ENCODE data around the gene DLG5. TPM values are rescaled to one million over a fixed set of nuclear protein-coding genes. Genes with fewer than 3 reads are reported as not detected.

DLG5 gene
- total RNA-seq, 1 donor from 2014 or later = 45.3 TPM

DNA sequence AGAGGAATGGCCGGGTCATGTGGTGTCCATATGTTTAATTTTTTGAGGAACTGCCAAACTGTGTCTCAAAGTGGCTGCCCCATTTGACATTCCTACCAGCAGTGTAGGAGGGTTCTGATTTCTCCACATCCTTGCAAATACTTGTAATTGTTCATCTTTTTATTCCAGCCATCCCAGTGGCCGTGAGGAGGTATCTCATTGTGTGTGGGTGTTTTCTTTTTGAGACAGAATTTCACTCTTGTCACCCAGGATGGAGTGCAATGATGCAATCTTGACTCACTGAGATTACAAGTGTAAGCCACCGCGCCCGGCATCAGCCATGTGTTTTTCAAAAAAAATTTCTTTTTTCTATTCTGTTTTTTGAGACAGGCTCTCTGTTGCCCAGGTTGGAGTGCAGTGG is 38.7 kb upstream of the DLG5 start:
- Histone ChIP-seq H3K27me3 (ENCODE audit: control insufficient read depth, insufficient read depth, low read length) (no peaks in the 10 kb centered on the region), H3K4me3 (ENCODE audit: low read depth, low read length) (no peak overlapping the region), H3K36me3 (ENCODE audit: control insufficient read depth, insufficient read depth, low read length) (no peaks in the 10 kb centered on the region)
- no peak for FAIRE-seq
- peak; percentile 73 for DNase-seq (ENCODE audit: low read depth)
- TF ChIP-seq, protein P1, sequence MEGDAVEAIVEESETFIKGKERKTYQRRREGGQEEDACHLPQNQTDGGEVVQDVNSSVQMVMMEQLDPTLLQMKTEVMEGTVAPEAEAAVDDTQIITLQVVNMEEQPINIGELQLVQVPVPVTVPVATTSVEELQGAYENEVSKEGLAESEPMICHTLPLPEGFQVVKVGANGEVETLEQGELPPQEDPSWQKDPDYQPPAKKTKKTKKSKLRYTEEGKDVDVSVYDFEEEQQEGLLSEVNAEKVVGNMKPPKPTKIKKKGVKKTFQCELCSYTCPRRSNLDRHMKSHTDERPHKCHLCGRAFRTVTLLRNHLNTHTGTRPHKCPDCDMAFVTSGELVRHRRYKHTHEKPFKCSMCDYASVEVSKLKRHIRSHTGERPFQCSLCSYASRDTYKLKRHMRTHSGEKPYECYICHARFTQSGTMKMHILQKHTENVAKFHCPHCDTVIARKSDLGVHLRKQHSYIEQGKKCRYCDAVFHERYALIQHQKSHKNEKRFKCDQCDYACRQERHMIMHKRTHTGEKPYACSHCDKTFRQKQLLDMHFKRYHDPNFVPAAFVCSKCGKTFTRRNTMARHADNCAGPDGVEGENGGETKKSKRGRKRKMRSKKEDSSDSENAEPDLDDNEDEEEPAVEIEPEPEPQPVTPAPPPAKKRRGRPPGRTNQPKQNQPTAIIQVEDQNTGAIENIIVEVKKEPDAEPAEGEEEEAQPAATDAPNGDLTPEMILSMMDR (IDR thresholded peaks at IDR 0.05; ENCODE audit: insufficient read depth, low read length, severe bottlenecking) = no peak

DNA sequence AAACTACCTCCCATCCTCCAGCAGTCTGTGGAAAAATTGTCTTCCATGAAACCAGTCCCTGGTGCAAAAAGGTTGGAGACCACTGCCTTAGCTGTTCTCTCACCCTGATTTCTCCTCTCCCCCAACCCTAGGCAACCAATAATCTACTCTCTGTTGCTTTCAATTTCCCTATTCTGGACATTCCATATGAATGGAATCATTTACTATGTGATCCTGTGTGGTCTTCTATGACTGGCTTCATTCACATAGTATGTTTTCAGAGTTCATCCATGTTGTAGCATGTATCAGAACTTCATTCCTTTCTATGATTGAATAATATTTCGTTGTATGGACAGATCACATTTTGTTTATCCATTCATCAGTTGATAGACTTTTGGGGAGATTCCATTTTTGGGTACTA is 38.3 kb upstream of the DLG5 start:
- DNase-seq (ENCODE audit: low read depth) (no peak), FAIRE-seq (no peak)
- TF ChIP-seq, protein P1 (IDR thresholded peaks at IDR 0.05; ENCODE audit: insufficient read depth, low read length, severe bottlenecking) = no peak
- Histone ChIP-seq H3K27me3 (ENCODE audit: control insufficient read depth, insufficient read depth, low read length) (no peaks in the 10 kb centered on the region), H3K36me3 (ENCODE audit: control insufficient read depth, insufficient read depth, low read length) (no peaks in the 10 kb centered on the region), H3K4me3 (ENCODE audit: low read depth, low read length) (no peak overlapping the region)

DNA sequence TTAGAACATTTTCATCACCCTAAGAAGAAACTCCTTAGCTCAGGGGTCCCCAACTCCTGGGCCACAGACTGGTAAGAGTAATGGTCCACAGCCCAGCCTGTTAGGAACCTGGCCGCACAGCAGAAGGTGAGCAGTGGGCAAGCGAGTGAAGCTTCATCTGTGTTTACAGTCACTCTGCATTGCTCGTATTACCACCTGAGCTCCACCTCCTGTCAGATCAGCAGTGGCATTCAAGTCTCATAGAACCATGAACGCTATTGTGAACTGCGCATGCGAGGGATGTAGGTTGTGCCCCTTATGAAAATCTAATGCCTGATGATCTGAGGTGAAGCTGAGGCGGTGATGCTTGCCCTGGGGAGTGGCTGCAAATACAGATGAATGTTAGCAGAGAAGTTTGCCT is 37.3 kb upstream of the DLG5 start:
- DNase-seq (ENCODE audit: low read depth) = no peak
- no peak for FAIRE-seq
- H3K4me3 ChIP-seq (ENCODE audit: low read depth, low read length) = no peak overlapping the region
- TF ChIP-seq, protein P1 (IDR thresholded peaks at IDR 0.05; ENCODE audit: insufficient read depth, low read length, severe bottlenecking) = no peak
- no peaks in the 10 kb centered on the region for H3K27me3 ChIP-seq (ENCODE audit: control insufficient read depth, insufficient read depth, low read length)
- H3K36me3 ChIP-seq (ENCODE audit: control insufficient read depth, insufficient read depth, low read length) = no peaks in the 10 kb centered on the region

DNA sequence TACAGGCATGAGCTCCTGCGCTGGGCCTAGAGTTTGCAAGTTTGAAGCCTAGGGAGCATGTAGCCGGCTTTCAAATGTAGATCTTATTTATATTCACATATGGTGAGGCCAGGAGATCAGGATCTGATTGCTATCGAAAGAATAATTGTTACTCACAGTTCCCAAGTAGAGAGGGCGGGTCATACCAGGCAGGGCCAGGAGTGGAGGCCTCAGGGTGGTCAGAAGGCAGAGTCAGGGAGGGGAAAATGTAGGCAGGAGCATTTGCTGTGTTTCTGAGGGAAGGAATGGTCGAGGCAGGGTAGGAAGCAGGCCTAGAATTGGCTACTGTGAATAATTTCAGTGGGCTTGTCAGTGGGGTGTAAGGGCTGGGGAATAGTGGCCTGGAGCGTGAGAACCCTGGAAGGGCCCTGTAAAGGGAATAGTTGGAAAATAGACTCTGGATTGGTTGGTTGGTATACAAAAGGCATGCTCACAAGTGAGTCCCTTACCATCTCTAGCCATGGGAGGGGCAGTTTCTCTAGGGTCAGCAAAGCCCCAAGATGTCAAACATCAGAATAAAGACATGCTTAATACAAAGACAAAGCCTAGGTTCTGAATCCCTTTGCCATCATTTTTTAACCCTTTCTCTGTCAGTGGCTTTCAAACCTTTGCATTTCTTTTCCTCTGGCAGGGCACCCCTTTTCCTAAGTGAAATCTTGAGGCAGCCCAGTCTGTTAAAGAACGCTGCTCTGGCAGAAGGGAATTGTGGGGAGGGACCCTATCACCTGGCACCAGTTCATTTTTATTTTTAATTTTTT is 36.0 kb upstream of the DLG5 start:
- H3K27me3 ChIP-seq (ENCODE audit: control insufficient read depth, insufficient read depth, low read length) = no peaks in the 10 kb centered on the region
- no peaks in the 10 kb centered on the region for H3K36me3 ChIP-seq (ENCODE audit: control insufficient read depth, insufficient read depth, low read length)
- FAIRE-seq (no peak), DNase-seq (ENCODE audit: low read depth) (no peak)
- no peak overlapping the region for H3K4me3 ChIP-seq (ENCODE audit: low read depth, low read length)
- TF ChIP-seq, protein P1 (IDR thresholded peaks at IDR 0.05; ENCODE audit: insufficient read depth, low read length, severe bottlenecking) = no peak

DNA sequence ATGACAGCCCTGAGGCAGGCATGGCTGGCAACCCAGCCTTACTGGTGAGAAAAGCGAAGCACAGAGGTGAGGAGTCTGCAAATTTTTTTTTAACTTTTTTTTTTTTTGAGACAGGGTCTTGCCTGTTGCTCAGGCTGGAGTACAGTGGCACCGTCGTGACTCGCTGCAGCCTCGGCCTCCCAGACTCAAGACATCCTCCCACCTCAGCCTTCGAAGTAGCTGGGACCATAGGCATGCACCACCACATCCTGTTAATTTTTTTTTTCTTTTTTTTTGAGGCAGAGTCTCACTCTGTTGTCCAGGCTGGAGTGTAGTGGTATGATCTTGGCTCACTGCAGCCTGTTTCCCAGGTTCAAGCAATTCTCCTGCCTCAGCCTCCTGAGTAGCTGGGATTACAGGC is 35.1 kb upstream of the DLG5 start:
- no peaks in the 10 kb centered on the region for H3K36me3 ChIP-seq (ENCODE audit: control insufficient read depth, insufficient read depth, low read length)
- H3K27me3 ChIP-seq (ENCODE audit: control insufficient read depth, insufficient read depth, low read length) = no peaks in the 10 kb centered on the region
- DNase-seq (ENCODE audit: low read depth) (no peak), FAIRE-seq (no peak)
- TF ChIP-seq, protein P1 (IDR thresholded peaks at IDR 0.05; ENCODE audit: insufficient read depth, low read length, severe bottlenecking) = no peak
- H3K4me3 ChIP-seq (ENCODE audit: low read depth, low read length) = no peak overlapping the region
